Superior temporal gyrus (tissue), 1 donor: ENCODE data around the gene ABLIM1.

ENCODE experiments used
- DNase-seq: peaks from one replicate; pipeline ENCODE4 v3.0.0-alpha.2; 2016; ENCODE audit errors: extremely low spot score

ABLIM1 gene

DNA sequence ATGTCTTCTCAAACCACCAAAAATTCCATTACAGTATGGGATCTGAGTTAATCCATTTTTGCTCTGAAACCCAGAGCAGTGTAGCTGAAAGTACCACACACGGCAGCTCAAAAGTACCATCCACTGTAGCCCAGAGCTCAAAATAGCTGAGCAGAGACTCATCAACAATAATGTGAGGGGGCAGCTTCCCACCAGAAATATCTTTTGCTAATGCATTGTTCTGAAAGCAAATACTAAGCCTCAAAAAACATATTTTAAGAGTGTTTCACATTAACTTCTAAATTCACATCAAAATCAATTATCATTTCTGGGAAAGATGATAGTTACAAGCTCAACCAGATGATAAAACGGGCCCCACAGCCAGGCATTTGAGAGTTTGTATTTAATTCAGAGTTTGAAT is 73.7 kb downstream of the ABLIM1 start:
- no peak for DNase-seq

DNA sequence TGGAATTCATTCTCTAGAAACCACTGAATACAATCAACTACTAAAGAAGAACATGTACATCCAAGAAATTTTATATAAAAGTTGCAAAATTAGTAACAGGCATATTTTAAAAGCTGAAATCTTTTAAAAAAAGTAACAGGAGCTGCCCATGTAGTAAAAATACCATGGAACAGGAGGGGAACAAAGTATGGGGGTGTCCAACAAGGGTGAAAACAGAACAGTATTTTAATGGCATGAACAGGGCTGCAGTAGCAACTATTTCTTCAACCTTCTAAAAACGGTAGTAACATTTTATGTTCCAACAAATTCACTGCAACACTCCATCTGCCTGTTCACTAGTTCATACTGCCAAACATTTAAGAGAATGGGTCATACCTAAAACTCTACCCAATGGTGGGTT is 77.0 kb downstream of the ABLIM1 start:
- DNase-seq, result peak; percentile 68

GRCh38 chr10:114577133-114577532 is 80.9 kb downstream of the ABLIM1 start:
- DNase-seq, result no peak

GRCh38 chr10:114576716-114577115 is 81.4 kb downstream of the ABLIM1 start:
- no peak for DNase-seq

- no peak for DNase-seq
Observed at GRCh38 chr10:114576132-114576487, 82.0 kb downstream of the ABLIM1 start.

GRCh38 chr10:114575417-114576131 is 82.5 kb downstream of the ABLIM1 start:
- no peak for DNase-seq

GRCh38 chr10:114573330-114574045 is 84.6 kb downstream of the ABLIM1 start:
- no peak for DNase-seq

- no peak for DNase-seq
Observed at GRCh38 chr10:114571316-114571999, 86.6 kb downstream of the ABLIM1 start.

GRCh38 chr10:114566064-114566463 is 92.0 kb downstream of the ABLIM1 start:
- DNase-seq, result no peak

DNA sequence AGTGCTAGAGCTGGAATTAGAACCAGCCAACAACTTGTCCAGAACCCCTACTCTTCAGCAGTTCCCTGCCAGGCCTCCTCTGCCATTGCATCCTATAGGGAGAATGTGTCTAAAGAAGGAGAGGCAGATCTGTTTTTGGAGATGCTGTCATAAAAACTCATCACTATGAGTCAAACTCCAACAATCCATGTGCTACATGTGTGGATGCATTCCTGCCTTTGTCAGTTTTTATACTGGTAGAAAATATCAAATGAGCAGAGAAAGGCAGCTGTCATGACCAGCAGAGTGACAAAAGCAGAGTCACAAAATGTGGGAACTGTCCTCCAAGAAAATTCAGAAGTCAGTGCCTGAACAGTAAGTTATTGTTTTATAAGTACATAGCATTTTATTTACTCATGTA is 93.0 kb downstream of the ABLIM1 start:
- DNase-seq, result no peak

DNA sequence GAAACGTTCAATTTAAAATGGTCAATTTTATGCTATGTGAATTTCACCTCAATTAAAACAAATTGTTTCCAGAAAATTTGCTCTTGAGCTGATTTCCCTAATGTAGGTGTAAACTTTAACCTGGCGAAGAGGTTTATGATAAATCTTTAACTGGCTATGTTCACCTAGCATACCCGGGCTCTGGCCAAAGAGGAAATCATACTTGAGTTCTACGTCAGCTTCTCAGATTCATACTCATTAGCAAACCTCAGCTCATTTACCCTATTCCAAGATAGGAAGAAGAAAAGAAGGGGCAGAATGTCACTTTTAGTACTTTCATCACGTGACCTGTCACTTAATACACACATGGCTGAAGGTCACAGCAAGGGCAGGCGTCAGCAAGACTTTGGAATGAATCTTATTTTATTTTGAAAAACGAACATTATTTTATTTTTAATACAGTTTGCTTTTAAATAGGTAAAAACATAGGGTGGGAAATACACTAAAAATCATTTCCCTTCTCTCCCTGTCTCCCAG is 97.0 kb downstream of the ABLIM1 start:
- no peak for DNase-seq

- DNase-seq, result no peak
Observed at GRCh38 chr10:114560144-114560543, 97.9 kb downstream of the ABLIM1 start.

DNA sequence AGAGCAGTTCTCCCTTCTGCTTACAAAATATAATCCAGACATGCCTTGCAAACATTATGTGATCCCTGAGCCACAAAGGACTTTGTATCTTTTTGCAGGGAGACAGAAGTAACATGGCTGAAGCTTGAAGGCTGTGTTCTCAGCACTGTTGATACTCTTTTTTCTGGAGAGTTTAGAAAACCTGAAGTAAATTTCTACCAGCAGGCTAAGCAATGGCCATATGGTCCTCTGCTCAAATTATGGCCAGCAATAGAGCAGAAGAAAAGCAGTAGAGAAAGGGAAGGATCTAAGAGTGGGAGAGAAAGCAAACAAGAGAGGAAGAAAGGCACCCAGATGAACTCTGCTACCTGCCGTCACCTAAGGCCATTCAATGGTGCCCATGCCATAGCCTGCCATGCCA is 98.4 kb downstream of the ABLIM1 start:
- DNase-seq, result no peak

DNA sequence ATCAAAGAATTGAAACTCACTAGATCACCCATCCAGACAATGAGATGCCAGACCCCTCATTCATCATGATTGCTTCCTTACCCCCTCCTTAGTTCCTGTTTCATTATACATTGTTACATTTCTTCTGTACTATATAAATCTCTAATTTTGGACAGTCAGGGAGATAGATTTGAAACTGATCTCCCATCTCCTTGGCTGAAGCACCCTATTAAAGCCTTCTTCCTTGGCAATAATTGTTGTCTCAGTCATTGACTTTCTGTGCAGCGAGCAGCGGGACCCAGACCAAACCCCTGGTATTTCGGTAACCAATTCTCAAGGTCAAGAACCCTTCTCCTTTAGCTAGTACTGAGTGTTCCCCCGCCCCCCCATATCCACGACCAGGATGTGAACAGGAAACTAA is 100.2 kb downstream of the ABLIM1 start:
- no peak for DNase-seq

- DNase-seq, result no peak
Observed at GRCh38 chr10:114556236-114557122, 101.6 kb downstream of the ABLIM1 start.

DNA sequence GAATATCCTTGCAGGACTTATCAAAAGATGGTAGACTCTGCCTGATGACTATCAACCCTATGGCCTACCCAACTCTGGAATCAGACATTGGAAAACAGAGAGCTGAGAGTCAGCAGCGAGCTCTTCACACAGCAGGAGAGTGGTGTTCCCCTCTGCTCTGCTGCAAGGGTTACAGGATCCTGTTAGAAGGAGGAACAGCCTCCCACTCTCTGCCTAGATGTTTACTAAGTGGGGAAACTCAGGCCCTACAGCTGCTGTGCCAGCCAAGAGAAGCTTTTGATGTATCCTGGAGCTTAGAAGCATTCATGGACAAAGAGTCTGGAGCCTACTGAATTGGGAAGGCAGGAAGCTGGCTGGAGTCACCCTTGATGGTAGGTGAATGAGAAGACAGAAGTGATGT is 104.6 kb downstream of the ABLIM1 start:
- no peak for DNase-seq

GRCh38 chr10:114552050-114552449 is 106.0 kb downstream of the ABLIM1 start:
- DNase-seq, result peak; percentile 45

DNA sequence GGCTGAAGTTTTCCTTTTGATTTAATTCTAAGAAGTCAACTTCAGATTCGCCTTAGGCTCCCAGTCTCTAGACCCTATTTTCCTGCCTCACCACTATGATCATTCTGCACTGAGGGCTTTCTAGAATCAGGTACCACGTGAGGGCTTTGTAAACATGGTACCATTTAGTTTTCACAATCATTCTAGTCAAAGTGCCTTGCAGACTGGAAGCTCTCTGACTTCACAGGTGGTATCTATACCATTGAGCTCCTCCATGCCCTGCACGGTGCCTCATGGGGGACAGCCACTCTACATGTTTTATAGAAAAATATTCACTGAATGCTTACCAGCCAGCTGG is 106.5 kb downstream of the ABLIM1 start:
- DNase-seq, result no peak

DNA sequence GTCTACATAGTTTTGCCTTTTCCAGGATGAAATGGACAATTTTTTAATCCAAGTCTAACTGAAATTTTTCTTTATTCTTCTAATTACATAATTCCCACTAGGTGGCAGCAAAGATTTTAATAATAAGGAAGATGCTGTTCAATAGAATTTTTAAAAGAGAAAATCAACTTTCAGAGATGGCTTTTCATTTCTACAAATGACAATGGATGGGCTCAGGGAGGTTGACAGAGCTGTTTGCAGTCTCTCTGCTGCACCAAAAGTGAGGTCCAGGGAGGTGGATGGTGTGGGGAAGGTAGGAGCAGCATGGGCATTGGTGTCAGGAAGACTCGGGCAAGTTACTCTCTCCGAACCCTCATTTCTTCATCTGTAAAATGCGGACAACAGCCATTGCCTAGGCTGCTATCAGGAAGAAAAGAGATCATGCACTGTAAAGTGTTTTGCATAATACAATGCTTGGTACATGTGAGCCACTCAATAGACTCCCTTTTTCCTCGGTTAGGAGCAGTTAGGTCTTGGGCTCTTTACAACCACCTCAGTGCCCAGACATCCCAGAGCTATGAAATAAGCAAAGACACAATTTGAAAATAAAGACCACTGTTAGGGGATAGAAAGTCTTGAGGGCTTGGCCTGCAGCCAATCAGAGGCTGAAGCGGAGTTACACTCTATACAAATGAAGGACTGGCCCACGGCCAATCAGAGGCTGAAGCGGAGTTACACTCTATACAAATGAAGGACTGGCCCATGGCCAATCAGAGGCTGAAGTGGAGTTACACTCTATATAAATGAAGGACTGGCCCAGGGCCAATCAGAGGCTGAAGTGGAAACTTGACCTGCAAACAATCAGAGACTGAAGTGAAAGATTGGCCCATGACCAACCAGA is 107.1 kb downstream of the ABLIM1 start:
- peak; percentile 86 for DNase-seq

DNA sequence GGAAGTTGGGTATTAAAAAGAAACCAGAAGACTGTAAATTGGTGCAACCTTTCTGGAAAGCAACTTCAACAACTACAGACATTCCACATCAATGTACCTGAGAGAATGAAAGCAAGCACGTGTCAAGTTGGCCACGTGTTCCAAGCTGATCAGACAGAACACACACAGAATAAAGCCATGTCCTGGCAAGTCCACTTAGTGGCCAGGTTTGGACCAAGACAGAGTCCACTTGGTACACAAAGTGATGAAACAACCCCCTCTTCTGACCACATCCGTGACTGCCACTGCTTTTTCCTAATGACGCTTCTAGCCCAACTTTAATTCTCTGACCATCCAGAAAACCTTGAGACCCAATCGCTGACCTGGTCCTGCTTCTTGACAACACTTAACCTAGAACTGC is 109.4 kb downstream of the ABLIM1 start:
- no peak for DNase-seq

DNA sequence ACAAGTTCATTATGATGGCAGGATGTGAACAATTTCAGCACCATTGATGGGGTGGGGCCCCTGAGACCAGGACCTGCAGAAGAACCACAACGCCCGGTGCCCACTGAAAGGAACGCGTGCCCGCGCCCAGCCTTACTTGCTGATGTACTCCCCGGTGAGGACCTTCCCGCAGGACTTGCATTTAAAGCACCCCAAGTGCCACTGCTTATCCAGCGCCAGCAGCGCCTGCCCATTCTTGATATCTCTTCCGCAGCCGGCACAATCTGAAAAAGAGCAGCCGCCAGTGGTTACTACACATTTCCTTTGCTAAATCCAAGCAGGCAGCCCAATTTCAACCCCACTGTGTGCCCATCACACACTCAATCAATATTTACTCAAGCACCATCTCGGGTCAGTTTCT is 110.6 kb downstream of the ABLIM1 start:
- DNase-seq, result no peak
